HG02610 (cell line): ENCODE measurements around the gene SBNO1.
"Not testable (repeated sequence)": the region's sequence is repeated elsewhere in the genome, so short reads cannot be mapped to it uniquely, and the experiment has no call there.

ENCODE experiments used
- ATAC-seq: cut with Tn5 transposase; IDR thresholded peaks from one replicate; pipeline ENCODE4 v1.9.1; 2021; ENCODE audit warnings: mild to moderate bottlenecking, moderate library complexity; ENCODE audit not compliant: unreplicated experiment

Gene SBNO1

DNA sequence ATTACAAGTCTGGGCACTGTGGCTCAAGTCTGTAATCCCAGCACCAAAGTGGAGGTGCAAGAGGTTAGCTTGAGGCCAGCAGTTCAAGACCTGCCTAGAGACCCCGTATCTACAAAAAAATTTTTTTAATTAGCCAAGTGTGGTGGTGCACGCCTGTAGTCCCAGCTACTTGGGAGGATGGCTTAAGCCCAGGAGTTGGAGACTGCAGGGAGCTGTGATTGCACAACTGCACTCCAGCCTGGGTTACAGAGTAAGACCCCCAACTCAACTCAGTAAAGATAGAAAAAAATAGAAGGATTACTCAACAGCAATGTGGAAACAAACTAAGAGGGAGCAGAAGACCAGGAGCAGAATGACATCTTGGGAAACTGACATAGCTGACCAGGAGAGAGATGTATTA, 13.3 kb downstream of the SBNO1 start:
- no peak for ATAC-seq

GRCh38 chr12:123346946-123347345, 17.7 kb downstream of the SBNO1 start:
- no peak for ATAC-seq

DNA sequence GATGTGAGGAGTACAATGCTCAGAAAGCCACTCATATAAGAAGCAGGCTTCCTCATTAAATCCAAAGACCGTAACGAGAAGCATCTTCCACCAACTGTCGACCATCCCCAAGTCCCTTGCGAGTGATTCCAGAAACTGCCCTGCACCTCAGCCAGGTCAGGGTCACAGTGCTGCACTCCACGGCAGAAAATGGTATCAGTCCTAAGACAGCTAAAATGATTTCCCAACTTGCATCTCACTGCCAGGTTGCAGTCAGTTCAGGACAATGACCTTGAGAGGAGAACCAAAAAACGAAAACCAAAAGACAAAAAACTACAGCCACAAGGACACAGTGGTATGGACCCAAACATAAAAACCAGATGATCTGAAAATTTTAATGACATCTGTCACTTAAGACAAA, 20.6 kb downstream of the SBNO1 start:
- ATAC-seq, result no peak

DNA sequence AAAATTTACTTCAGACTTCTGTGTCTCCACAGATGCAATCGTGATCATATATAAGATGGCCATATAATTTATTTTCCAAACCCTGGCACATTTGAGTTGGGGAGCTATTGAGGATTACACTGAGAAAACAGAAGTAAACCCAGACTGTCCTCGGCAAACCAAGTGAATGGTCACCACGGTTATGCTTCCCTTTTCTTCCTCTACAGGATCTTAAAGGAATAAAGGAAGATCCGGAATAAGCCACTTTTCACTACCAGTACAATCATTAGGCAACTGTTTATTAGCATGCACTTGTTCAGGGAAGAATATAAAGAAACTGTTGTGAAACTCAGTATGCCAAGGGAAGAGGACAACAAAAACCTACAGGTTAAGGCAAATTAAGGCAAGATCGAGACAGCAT, 27.6 kb downstream of the SBNO1 start:
- no peak for ATAC-seq

GRCh38 chr12:123336530-123336929, 28.1 kb downstream of the SBNO1 start:
- no peak for ATAC-seq

- ATAC-seq, result no peak
Observed at GRCh38 chr12:123335490-123335889, 29.2 kb downstream of the SBNO1 start.

GRCh38 chr12:123329799-123330198, 34.8 kb downstream of the SBNO1 start:
- ATAC-seq, result no peak

- ATAC-seq, result no peak
Observed at GRCh38 chr12:123319826-123320225, 44.8 kb downstream of the SBNO1 start.

GRCh38 chr12:123319273-123319672, 45.4 kb downstream of the SBNO1 start:
- ATAC-seq, result no peak

GRCh38 chr12:123313046-123313445, 51.6 kb downstream of the SBNO1 start:
- not testable (repeated sequence) for ATAC-seq

DNA sequence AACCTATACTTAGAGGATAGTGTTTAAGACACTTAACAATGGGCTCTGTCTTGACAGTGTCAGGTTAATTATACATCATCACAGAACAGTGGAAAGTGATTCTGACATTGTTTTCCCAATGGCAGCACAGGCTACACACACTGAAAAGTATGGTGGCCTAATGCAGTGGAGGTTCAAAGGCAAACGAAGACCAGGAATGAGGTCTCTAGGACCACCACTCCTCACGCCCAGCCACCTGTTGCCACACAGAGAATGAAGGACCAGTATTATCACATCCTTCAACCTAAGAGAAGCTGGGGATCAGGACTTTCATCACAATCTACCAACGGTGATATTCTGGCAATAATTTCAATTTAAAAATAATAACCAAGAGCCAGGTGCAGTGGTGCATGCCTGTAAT, 58.4 kb downstream of the SBNO1 start:
- no peak for ATAC-seq

DNA sequence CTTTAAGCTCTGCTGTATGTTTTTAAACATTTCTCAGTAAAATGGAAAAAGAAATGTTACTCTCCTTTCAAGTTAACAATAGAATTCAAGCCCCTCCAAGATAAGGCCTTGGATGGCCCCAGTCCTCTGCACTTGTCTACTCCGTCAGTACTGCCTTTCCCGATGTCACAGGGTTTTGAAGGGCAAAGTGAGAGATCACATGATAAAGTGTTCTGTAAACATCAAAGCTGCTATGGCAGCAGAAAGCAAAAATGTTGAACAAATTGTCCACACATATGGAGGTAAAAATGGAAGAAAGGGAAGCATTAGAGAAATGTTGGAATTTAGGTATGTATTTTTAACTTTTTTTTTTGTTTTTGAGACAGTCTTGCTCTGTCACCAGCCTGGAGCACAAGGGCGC, 59.5 kb downstream of the SBNO1 start:
- no peak for ATAC-seq

DNA sequence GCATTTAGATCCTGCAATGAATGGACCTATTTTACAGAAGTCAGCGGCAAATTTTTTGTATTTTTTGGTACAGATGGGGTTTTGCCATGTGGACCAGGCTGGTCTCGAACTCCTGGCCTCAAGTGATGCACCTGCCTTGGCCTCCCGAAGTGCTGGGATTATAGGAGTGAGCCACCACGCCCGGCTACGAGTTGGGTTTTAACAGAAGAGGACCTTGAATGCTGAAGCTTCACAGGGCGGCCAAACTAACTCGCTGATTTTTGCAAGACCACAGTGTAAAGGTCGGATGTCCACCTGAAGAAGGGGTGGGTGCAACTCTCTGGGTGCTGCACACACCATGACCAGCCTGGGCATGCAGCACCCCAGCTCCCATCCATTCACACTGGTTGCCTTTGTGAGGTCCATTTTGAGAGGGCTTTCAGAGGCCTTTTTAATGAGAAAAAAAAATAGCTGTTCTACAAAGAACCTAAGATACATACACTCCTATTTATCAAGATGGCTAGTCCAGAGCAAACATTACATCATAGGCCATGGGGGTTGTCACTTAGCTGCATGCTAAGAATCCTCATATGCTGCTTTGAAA, 71.4 kb downstream of the SBNO1 start:
- no peak for ATAC-seq

GRCh38 chr12:123289911-123290310, 74.7 kb downstream of the SBNO1 start:
- no peak for ATAC-seq

- ATAC-seq, result no peak
Observed at GRCh38 chr12:123288751-123289346, 75.8 kb downstream of the SBNO1 start.

DNA sequence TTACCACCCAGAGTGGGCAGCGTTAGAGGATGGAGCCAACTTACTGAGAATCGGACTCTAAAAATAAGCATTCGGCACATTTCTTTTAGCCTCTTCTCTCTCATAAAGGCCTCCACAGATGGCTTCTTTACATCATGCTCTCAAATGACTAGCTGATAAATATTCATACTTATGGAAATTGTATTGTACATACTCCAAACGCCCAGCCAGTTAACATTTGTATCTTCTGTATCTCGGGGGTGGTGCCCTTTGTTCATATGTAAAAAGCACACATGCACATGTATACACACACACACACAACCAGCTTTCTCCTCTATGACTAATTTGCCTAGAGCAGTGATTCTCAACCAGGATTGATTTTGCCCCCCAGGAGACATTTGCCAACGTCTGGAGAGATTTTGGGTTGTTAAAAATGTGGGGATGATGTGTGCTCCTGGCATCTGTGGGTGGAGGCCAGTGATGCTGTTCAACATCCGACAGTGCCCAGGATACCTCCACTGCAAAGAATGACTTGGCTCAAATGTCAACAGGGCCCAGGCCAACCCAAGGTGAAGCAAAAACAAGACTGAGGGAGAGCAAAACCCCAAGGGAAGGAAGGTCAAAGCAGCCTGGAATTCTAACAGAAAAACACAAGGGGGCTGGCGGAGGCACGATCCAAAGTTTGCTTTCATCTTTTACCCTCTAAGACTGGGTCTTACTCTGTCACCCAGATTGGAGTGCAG, 77.8 kb downstream of the SBNO1 start:
- ATAC-seq, result no peak

DNA sequence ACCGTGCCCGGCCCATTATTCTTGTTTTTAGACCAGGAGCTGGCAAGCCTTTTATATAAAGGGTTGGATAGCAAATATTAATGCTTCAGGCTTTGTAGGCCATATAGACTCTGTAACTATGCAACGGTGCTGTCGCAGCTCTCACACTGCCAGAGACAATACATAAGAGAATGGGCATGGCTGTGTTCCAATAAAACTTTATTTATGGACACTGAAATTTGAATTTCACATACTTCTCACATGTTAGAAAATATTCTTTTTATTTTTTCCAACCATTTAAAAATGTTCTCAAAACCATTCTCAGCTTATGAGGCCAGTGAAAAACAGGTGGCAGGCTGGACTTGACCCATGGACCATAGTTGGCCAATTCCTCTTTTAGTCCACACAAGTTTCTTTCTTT, 80.0 kb downstream of the SBNO1 start:
- ATAC-seq, result no peak

DNA sequence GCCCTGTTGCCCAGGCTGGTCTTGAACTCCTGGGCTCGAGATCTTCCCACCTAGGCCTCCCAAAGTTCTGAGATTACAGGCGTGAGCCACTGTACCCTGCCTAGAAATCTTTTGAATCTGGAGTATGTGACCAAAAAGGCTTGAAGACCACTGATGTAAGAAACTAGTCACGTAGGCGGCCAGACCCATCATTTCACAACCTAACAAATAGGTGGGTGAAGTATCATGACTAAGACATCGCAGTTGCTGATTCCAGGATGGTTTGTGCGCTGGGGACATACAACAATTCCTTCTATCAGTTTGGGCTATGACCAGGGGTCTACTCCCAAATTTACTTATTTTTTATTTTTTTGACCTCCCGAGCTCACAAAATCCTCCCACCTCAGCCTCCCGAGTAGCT, 81.2 kb downstream of the SBNO1 start:
- ATAC-seq, result no peak

GRCh38 chr12:123282111-123282510, 82.5 kb downstream of the SBNO1 start:
- no peak for ATAC-seq

- no peak for ATAC-seq
Observed at GRCh38 chr12:123280971-123281370, 83.7 kb downstream of the SBNO1 start.

GRCh38 chr12:123278101-123278627, 86.5 kb downstream of the SBNO1 start:
- ATAC-seq, result peak; percentile 76

DNA sequence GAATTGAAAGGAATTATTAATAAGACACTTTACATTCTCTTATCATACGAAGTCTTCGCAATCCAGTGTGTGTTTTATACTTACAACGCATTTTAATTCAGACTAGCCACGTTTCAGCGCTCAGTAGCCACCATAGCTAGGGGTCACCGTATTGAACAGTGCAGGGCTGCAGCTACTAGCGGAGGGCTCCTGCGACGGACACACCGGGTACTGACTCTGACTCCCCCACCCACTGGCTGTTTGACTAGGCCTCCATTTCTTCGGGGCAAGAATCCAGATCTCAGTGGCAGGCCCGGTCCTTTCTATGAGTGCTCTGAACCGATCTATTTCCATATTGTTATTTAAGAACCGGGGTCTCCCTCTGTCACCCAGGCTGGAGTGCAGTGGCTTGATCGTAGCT, 91.5 kb downstream of the SBNO1 start:
- ATAC-seq, result no peak
